Activated CD4-positive, alpha-beta T cell treated with anti-CD3 and anti-CD28 coated beads, Interleukin-2, amount 10 ng/mL, durations not matched to agents 7 days and 5 days (primary cell): ENCODE results near the gene MEG3. TPM values are rescaled to one million over a fixed set of nuclear protein-coding genes. Genes with fewer than 3 reads are reported as not detected.

ENCODE experiments used
- CTCF ChIA-PET: fragments of 350-600 bp; sonication (Branson Sonifier 250); formaldehyde crosslinking; loops from one replicate; lab custom pipeline; 2021; ENCODE audit warnings: antibody characterized with exemption; lab: Charles Lee
- POLR2A ChIA-PET: fragments of 350-600 bp; sonication (Branson Sonifier 250); formaldehyde crosslinking; loops from one replicate; lab custom pipeline; 2021; ENCODE audit warnings: antibody characterized with exemption; lab: Charles Lee
- DNase-seq: peaks from one replicate; pipeline ENCODE4 v3.0.0-alpha.2; 2020
- H3K27ac Mint-ChIP-seq: one replicate; pipeline ENCODE4 v1.8.0; 2021; ENCODE audit warnings: mild to moderate bottlenecking, moderate library complexity, mixed read lengths
- H3K27me3 Mint-ChIP-seq: one replicate; pipeline ENCODE4 v1.8.0; 2021; ENCODE audit warnings: mixed read lengths
- H3K36me3 Mint-ChIP-seq: one replicate; pipeline ENCODE4 v1.8.0; 2021; ENCODE audit warnings: low read depth, mixed read lengths
- H3K4me1 Mint-ChIP-seq: one replicate; pipeline ENCODE4 v1.8.0; 2021; ENCODE audit warnings: mixed read lengths
- H3K4me3 Mint-ChIP-seq: one replicate; pipeline ENCODE4 v1.8.0; 2021; ENCODE audit warnings: mild to moderate bottlenecking, moderate library complexity, mixed read lengths
- H3K9me3 Mint-ChIP-seq: one replicate; pipeline ENCODE4 v1.8.0; 2021; ENCODE audit warnings: mixed read lengths
- total RNA-seq, 2 experiments: library from RNA; stranded (reverse); gene quantifications; one replicate each; pipeline ENCODE4 v1.2.3, GENCODE V29; 2021

MEG3 gene
- total RNA-seq, 2 experiments from 2014 or later = not detected

GRCh38 chr14:100841761-100842403, 16.0 kb downstream of the MEG3 start:
- no peaks in the 10 kb centered on the region for H3K27me3 Mint-ChIP-seq
- CTCF ChIA-PET = no interaction called here
- POLR2A ChIA-PET = no interaction called here
- no peak overlapping the region for H3K4me3 Mint-ChIP-seq
- no peaks in the 10 kb centered on the region for H3K36me3 Mint-ChIP-seq
- H3K4me1 Mint-ChIP-seq = no peaks in the 10 kb centered on the region
- no peak overlapping the region for H3K27ac Mint-ChIP-seq
- no peaks in the 10 kb centered on the region for H3K9me3 Mint-ChIP-seq
- DNase-seq = no peak

GRCh38 chr14:100842799-100843198, 16.9 kb downstream of the MEG3 start:
- ChIA-PET POLR2A (no interaction called here), CTCF (no interaction called here)
- H3K4me3 Mint-ChIP-seq = no peak overlapping the region

GRCh38 chr14:100844082-100844408, 18.1 kb downstream of the MEG3 start:
- H3K9me3 Mint-ChIP-seq = no peaks in the 10 kb centered on the region
- no peaks in the 10 kb centered on the region for H3K4me1 Mint-ChIP-seq
- no peak overlapping the region for H3K27ac Mint-ChIP-seq
- no peak overlapping the region for H3K4me3 Mint-ChIP-seq
- no peak for DNase-seq
- ChIA-PET POLR2A (no interaction called here), CTCF (no interaction called here)
- no peaks in the 10 kb centered on the region for H3K36me3 Mint-ChIP-seq
- no peaks in the 10 kb centered on the region for H3K27me3 Mint-ChIP-seq

More at GRCh38 chr14:100842799-100843198, 16.9 kb downstream of the MEG3 start:
- H3K9me3 Mint-ChIP-seq = no peaks in the 10 kb centered on the region
- H3K4me1 Mint-ChIP-seq = no peaks in the 10 kb centered on the region
- no peaks in the 10 kb centered on the region for H3K36me3 Mint-ChIP-seq
- no peak overlapping the region for H3K27ac Mint-ChIP-seq
- H3K27me3 Mint-ChIP-seq = no peaks in the 10 kb centered on the region
- no peak for DNase-seq

- Mint-ChIP-seq H3K4me1 (no peaks in the 10 kb centered on the region), H3K9me3 (no peaks in the 10 kb centered on the region), H3K4me3 (no peak overlapping the region), H3K27ac (no peak overlapping the region), H3K27me3 (no peaks in the 10 kb centered on the region), H3K36me3 (no peaks in the 10 kb centered on the region)
- CTCF ChIA-PET = no interaction called here
- POLR2A ChIA-PET = no interaction called here
- DNase-seq = no peak
Observed at GRCh38 chr14:100844421-100844820, 18.5 kb downstream of the MEG3 start.

- no peak for DNase-seq
- H3K27me3 Mint-ChIP-seq = no peaks in the 10 kb centered on the region
- POLR2A ChIA-PET = no interaction called here
- CTCF ChIA-PET = no interaction called here
- H3K27ac Mint-ChIP-seq = no peak overlapping the region
- no peaks in the 10 kb centered on the region for H3K9me3 Mint-ChIP-seq
- no peaks in the 10 kb centered on the region for H3K36me3 Mint-ChIP-seq
- no peaks in the 10 kb centered on the region for H3K4me1 Mint-ChIP-seq
- H3K4me3 Mint-ChIP-seq = no peak overlapping the region
Observed at GRCh38 chr14:100844846-100845245, 18.9 kb downstream of the MEG3 start.

- H3K27ac Mint-ChIP-seq = no peak overlapping the region
- H3K4me1 Mint-ChIP-seq = peaks cover under 1% of the 10 kb centered on the region
- no peak for DNase-seq
- H3K4me3 Mint-ChIP-seq = no peak overlapping the region
- H3K27me3 Mint-ChIP-seq = no peaks in the 10 kb centered on the region
- CTCF ChIA-PET = no interaction called here
- H3K36me3 Mint-ChIP-seq = no peaks in the 10 kb centered on the region
- POLR2A ChIA-PET = no interaction called here
- H3K9me3 Mint-ChIP-seq = no peaks in the 10 kb centered on the region
Observed at GRCh38 chr14:100845341-100845740, 19.4 kb downstream of the MEG3 start.

GRCh38 chr14:100846309-100846859, 20.5 kb downstream of the MEG3 start:
- H3K4me3 Mint-ChIP-seq = no peak overlapping the region
- no peaks in the 10 kb centered on the region for H3K27me3 Mint-ChIP-seq
- POLR2A ChIA-PET = no interaction called here
- CTCF ChIA-PET = no interaction called here
- no peak overlapping the region for H3K27ac Mint-ChIP-seq
- H3K4me1 Mint-ChIP-seq = peaks cover 5% of the 10 kb centered on the region
- H3K9me3 Mint-ChIP-seq = no peaks in the 10 kb centered on the region
- no peaks in the 10 kb centered on the region for H3K36me3 Mint-ChIP-seq
- no peak for DNase-seq

GRCh38 chr14:100849115-100849781, 23.3 kb downstream of the MEG3 start:
- CTCF ChIA-PET = no interaction called here

GRCh38 chr14:100850841-100851585, 25.1 kb downstream of the MEG3 start:
- H3K4me1 Mint-ChIP-seq = peaks cover 8% of the 10 kb centered on the region
- H3K27me3 Mint-ChIP-seq = no peaks in the 10 kb centered on the region
- H3K4me3 Mint-ChIP-seq = no peak overlapping the region
- H3K36me3 Mint-ChIP-seq = no peaks in the 10 kb centered on the region
- H3K27ac Mint-ChIP-seq = no peak overlapping the region
- peak; percentile 75 for DNase-seq
- no peaks in the 10 kb centered on the region for H3K9me3 Mint-ChIP-seq
- CTCF ChIA-PET = interaction anchor here (0.5 to 1.0 kb wide), 2 partner anchors 738 to 777 kb away, joined by 3 to 4 read pairs; no protein-coding TSS in a partner anchor
- POLR2A ChIA-PET = no interaction called here

More at GRCh38 chr14:100849115-100849781, 23.3 kb downstream of the MEG3 start:
- no peaks in the 10 kb centered on the region for H3K27me3 Mint-ChIP-seq
- no peak overlapping the region for H3K27ac Mint-ChIP-seq
- peaks cover 8% of the 10 kb centered on the region for H3K4me1 Mint-ChIP-seq
- H3K4me3 Mint-ChIP-seq = no peak overlapping the region
- H3K36me3 Mint-ChIP-seq = no peaks in the 10 kb centered on the region
- POLR2A ChIA-PET = no interaction called here
- no peaks in the 10 kb centered on the region for H3K9me3 Mint-ChIP-seq
- DNase-seq = no peak

- Mint-ChIP-seq H3K36me3 (no peaks in the 10 kb centered on the region), H3K27me3 (no peaks in the 10 kb centered on the region), H3K4me1 (peaks cover 8% of the 10 kb centered on the region), H3K27ac (no peak overlapping the region), H3K4me3 (no peak overlapping the region), H3K9me3 (no peaks in the 10 kb centered on the region)
- ChIA-PET POLR2A (no interaction called here), CTCF (interaction anchor here (0.5 kb wide), 1 partner anchor 737 kb away, joined by 3 read pairs; no protein-coding TSS in a partner anchor)
- DNase-seq = no peak
Observed at GRCh38 chr14:100851586-100851916, 25.6 kb downstream of the MEG3 start.

GRCh38 chr14:100851946-100852620, 26.2 kb downstream of the MEG3 start:
- no peak for DNase-seq
- H3K4me3 Mint-ChIP-seq = no peak overlapping the region
- ChIA-PET POLR2A (no interaction called here), CTCF (no interaction called here)
- H3K36me3 Mint-ChIP-seq = no peaks in the 10 kb centered on the region
- no peaks in the 10 kb centered on the region for H3K27me3 Mint-ChIP-seq
- H3K27ac Mint-ChIP-seq = no peak overlapping the region
- no peaks in the 10 kb centered on the region for H3K9me3 Mint-ChIP-seq
- H3K4me1 Mint-ChIP-seq = peaks cover 8% of the 10 kb centered on the region

GRCh38 chr14:100854435-100854834, 28.5 kb downstream of the MEG3 start:
- DNase-seq = no peak
- ChIA-PET POLR2A (no interaction called here), CTCF (no interaction called here)
- no peak overlapping the region for H3K27ac Mint-ChIP-seq
- peaks cover 8% of the 10 kb centered on the region for H3K4me1 Mint-ChIP-seq
- H3K4me3 Mint-ChIP-seq = no peak overlapping the region
- H3K36me3 Mint-ChIP-seq = no peaks in the 10 kb centered on the region
- no peaks in the 10 kb centered on the region for H3K9me3 Mint-ChIP-seq
- no peaks in the 10 kb centered on the region for H3K27me3 Mint-ChIP-seq
